Activated naive CD8-positive, alpha-beta T cell treated with anti-CD3 and anti-CD28 coated beads for 36 hours (primary cell): ENCODE data around the gene MSX1. TPM values are rescaled to one million over a fixed set of nuclear protein-coding genes. Genes with fewer than 3 reads are reported as not detected.
"Not testable (repeated sequence)": the region's sequence is repeated elsewhere in the genome, so short reads cannot be mapped to it uniquely, and the experiment has no call there.

Experiments
- DNase-seq: peaks from one replicate; pipeline ENCODE4 v3.0.0; 2021
- H3K27ac Mint-ChIP-seq: one replicate; pipeline ENCODE4 v1.8.0; 2022; ENCODE audit warnings: mild to moderate bottlenecking, moderate library complexity, mixed read lengths
- H3K27me3 Mint-ChIP-seq: one replicate; pipeline ENCODE4 v1.8.0; 2022; ENCODE audit warnings: mild to moderate bottlenecking, mixed read lengths
- H3K36me3 Mint-ChIP-seq: one replicate; pipeline ENCODE4 v1.8.0; 2021; ENCODE audit warnings: mild to moderate bottlenecking, mixed read lengths
- H3K4me1 Mint-ChIP-seq: one replicate; pipeline ENCODE4 v1.8.0; 2021; ENCODE audit warnings: mixed read lengths
- H3K4me3 Mint-ChIP-seq: one replicate; pipeline ENCODE4 v1.8.0; 2022; ENCODE audit warnings: mild to moderate bottlenecking, moderate library complexity, mixed read lengths
- H3K9me3 Mint-ChIP-seq: one replicate; pipeline ENCODE4 v1.8.0; 2022; ENCODE audit warnings: mixed read lengths
- total RNA-seq, 2 experiments: library from RNA; stranded (reverse); gene quantifications; one replicate each; pipeline ENCODE4 v1.2.3, GENCODE V29; 2021

Gene MSX1
- total RNA-seq = under 1 TPM; 0.10 to 0.14 TPM

DNA sequence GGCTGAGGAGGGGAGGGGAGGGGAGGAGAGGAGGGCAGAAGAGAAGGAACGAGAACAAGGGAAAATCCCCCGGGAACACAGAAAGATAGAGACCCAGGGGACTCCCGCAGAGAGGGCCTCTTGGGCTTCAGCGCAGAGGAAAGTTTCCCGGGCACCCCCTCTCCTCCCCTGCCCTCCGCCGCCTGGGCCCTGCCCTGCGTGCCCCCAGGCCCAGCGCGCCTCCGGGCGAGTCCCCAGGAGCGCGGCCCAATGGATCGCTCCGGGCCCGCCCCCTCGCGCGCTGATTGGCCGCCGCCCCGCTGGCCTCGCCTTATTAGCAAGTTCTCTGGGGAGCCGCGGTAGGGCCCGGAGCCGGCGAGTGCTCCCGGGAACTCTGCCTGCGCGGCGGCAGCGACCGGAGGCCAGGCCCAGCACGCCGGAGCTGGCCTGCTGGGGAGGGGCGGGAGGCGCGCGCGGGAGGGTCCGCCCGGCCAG lies at the start of gene MSX1:
MSX1 (plus strand) TSS at position 341 of the 474 bp plus-strand sequence. CDS start 235 bp downstream, outside the sequence.
- peaks cover 4% of the 10 kb centered on the region for H3K9me3 Mint-ChIP-seq
- peaks cover 90% of the 10 kb centered on the region for H3K27me3 Mint-ChIP-seq
- peak; percentile 70 for DNase-seq
- H3K36me3 Mint-ChIP-seq = peaks cover 2% of the 10 kb centered on the region
- peaks cover 36% of the 10 kb centered on the region for H3K4me1 Mint-ChIP-seq
- no peak within 1 kb of the TSS for H3K27ac Mint-ChIP-seq
- H3K4me3 Mint-ChIP-seq = peak within 1 kb of the TSS; percentile 65

DNA sequence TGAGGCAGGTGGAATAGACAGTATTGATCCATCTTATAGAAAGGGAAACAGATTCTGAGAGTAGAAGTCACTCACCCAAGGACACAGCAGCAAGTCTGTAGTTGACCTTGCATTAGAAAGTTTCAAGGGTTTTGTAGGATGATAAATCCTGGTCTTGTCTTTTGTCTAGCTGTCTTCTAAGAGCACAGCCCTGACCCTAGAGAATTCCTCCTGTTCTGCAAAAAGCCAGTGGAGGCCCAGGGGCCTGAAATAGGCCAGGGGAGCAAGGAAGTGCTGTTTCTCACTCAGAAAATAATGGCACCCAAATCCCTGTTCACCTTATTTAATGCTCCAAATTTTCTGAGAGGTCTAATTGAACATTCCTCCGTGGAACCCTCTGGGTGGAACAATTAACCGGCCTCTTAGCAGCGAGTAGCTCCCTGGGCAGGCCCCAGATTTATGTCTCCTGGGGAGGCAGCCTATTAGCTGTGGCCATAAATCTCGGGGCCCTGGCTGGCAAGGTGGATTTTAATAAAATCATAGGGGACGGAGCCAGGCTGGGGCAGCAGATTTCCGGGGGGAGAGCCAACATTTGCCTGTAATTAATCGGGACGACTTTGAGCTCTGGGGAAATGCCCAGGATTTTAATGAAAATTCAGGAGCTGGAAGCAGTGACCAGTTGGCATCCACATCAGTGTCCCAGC lies 49.2 kb upstream of the MSX1 start:
- Mint-ChIP-seq H3K4me3 (no peak overlapping the region), H3K36me3 (peaks cover 3% of the 10 kb centered on the region), H3K4me1 (no peaks in the 10 kb centered on the region), H3K27ac (no peak overlapping the region), H3K27me3 (peaks cover 24% of the 10 kb centered on the region), H3K9me3 (peaks cover 5% of the 10 kb centered on the region)
- no peak for DNase-seq

DNA sequence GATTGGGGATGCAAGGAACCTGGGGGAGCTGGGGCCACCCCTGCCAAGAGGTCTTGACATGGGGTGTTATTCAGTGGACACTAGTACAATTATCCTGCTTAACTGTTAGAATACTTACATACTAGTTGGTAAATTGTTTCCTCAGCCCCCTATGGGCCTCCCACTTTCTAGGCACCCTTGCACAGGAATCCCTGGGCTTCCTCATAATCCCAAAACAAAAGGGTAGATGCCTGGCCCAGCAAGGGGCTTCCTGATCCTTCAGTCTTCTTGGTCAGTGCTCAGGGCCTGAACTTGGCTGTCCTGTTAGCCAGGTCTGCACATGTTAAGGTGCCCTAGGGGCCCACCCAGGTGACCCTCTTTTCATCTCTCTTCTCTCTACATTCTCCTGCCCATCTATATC lies 48.7 kb upstream of the MSX1 start:
- Mint-ChIP-seq H3K36me3 (peaks cover 3% of the 10 kb centered on the region), H3K4me1 (no peaks in the 10 kb centered on the region), H3K27ac (no peak overlapping the region), H3K27me3 (peaks cover 25% of the 10 kb centered on the region), H3K9me3 (peaks cover 6% of the 10 kb centered on the region), H3K4me3 (no peak overlapping the region)
- DNase-seq = no peak

GRCh38 chr4:4812145-4812794 lies 47.2 kb upstream of the MSX1 start:
- H3K4me3 Mint-ChIP-seq = no peak overlapping the region
- H3K27ac Mint-ChIP-seq = no peak overlapping the region
- H3K4me1 Mint-ChIP-seq = no peaks in the 10 kb centered on the region
- H3K27me3 Mint-ChIP-seq = peaks cover 29% of the 10 kb centered on the region
- peaks cover 3% of the 10 kb centered on the region for H3K36me3 Mint-ChIP-seq
- no peak for DNase-seq
- peaks cover 13% of the 10 kb centered on the region for H3K9me3 Mint-ChIP-seq

DNA sequence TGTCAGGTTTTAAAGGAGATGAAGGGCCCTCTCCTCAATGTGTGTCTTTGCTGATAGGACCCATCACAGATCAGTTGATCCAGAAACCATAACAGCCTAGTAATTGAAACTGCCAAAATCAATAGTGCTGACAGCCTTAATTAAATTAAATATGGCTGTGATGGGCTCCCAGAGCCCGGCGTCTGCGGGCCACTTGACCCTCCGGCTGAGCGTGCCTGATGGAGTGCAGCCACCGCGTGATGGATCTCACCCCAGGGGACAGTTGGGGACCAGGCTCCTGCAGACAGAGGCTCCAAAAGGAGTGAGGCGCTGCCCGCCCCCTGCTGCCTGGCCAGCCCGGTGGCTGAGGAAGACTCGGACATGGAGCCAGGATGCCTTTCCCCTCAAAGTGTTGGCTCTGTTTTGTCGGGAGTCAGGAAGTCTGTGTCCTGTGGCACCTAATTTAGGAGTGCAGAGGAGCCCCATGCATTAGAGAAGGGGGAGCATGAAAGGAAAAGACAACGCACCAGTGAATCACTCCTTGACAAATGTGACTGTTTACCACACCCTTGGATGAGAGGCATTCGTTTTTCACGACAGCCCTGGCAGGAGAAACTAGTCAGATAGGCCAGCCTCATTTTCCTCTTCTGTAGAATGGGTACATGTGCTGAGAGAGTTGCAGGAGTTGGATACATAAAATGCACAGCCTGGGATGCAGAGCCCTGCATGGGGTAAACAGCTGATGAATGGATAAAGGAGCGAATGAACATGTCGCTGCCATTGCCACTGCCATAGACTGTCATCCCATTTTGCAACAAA lies 40.9 kb upstream of the MSX1 start:
- no peak overlapping the region for H3K4me3 Mint-ChIP-seq
- H3K27ac Mint-ChIP-seq = no peak overlapping the region
- no peaks in the 10 kb centered on the region for H3K36me3 Mint-ChIP-seq
- H3K9me3 Mint-ChIP-seq = peaks cover 23% of the 10 kb centered on the region
- no peaks in the 10 kb centered on the region for H3K4me1 Mint-ChIP-seq
- H3K27me3 Mint-ChIP-seq = peaks cover 19% of the 10 kb centered on the region
- no peak for DNase-seq

GRCh38 chr4:4819213-4819606 lies 40.3 kb upstream of the MSX1 start:
- Mint-ChIP-seq H3K4me3 (no peak overlapping the region), H3K9me3 (peaks cover 23% of the 10 kb centered on the region), H3K27me3 (peaks cover 18% of the 10 kb centered on the region), H3K36me3 (no peaks in the 10 kb centered on the region), H3K27ac (no peak overlapping the region), H3K4me1 (no peaks in the 10 kb centered on the region)
- DNase-seq = no peak

GRCh38 chr4:4820261-4820660 lies 39.2 kb upstream of the MSX1 start:
- no peak overlapping the region for H3K4me3 Mint-ChIP-seq
- H3K27ac Mint-ChIP-seq = no peak overlapping the region
- peaks cover 25% of the 10 kb centered on the region for H3K9me3 Mint-ChIP-seq
- no peaks in the 10 kb centered on the region for H3K4me1 Mint-ChIP-seq
- peaks cover 9% of the 10 kb centered on the region for H3K27me3 Mint-ChIP-seq
- H3K36me3 Mint-ChIP-seq = no peaks in the 10 kb centered on the region
- no peak for DNase-seq

- Mint-ChIP-seq H3K4me1 (no peaks in the 10 kb centered on the region), H3K36me3 (no peaks in the 10 kb centered on the region), H3K4me3 (no peak overlapping the region), H3K27ac (no peak overlapping the region), H3K27me3 (peaks cover 8% of the 10 kb centered on the region), H3K9me3 (peaks cover 25% of the 10 kb centered on the region)
- no peak for DNase-seq
Measured at GRCh38 chr4:4820739-4821138, 38.7 kb upstream of the MSX1 start.

DNA sequence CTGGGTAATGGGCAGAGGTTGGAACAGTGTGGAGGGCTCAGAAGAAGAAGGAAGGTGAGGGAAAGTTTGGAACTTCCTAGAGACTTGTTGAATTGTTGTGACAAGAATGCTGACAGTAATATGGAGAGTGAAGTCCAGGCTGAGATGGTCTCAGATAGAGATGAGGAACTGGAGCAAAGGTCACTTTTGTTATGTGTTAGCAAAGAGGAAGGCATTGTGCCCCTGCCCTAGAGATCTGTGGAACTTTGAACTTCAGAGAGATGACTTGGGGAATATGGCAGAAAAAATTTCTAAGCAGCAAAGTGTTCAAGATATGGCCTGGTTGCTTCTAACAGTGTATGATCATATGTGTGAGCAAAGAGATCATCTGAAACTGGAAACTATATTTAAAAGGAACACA lies 37.9 kb upstream of the MSX1 start:
- H3K27ac Mint-ChIP-seq = no peak overlapping the region
- H3K4me3 Mint-ChIP-seq = no peak overlapping the region
- H3K4me1 Mint-ChIP-seq = no peaks in the 10 kb centered on the region
- no peak for DNase-seq
- no peaks in the 10 kb centered on the region for H3K36me3 Mint-ChIP-seq
- H3K27me3 Mint-ChIP-seq = peaks cover 8% of the 10 kb centered on the region
- H3K9me3 Mint-ChIP-seq = peaks cover 26% of the 10 kb centered on the region

- H3K4me1 Mint-ChIP-seq, DNase-seq, H3K36me3 Mint-ChIP-seq, H3K27ac Mint-ChIP-seq, H3K27me3 Mint-ChIP-seq, H3K4me3 Mint-ChIP-seq: not testable (repeated sequence)
- peaks cover 20% of the 10 kb centered on the region for H3K9me3 Mint-ChIP-seq
Measured at GRCh38 chr4:4822286-4822685, 37.2 kb upstream of the MSX1 start.

DNA sequence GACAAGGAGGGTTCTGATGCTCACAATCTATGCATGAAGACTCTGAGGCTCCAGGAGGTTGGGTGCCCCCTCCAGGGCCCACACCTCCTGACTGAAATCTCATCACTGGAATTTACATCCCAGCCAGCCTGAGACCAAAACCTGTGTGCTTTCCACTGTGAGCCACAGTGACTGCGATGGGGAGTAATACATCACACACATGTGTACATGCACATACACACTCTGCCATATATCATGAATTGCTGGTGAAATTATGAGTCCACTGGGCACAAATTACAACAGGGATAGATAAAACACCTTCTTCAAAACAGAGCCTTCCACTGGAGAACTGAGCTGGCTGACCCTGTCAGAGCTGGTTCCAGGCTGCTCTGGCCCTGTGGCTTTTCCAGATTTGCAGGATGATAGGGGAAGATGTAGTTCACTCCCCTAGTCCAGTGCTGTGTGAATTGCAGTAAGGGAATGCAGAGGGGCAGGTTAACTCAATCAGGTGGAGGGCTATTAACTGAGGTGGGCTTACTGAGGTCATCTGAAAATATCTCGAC lies 35.8 kb upstream of the MSX1 start:
- Mint-ChIP-seq H3K4me1 (no peaks in the 10 kb centered on the region), H3K27ac (no peak overlapping the region), H3K4me3 (no peak overlapping the region), H3K36me3 (no peaks in the 10 kb centered on the region), H3K9me3 (peaks cover 17% of the 10 kb centered on the region), H3K27me3 (peaks cover 3% of the 10 kb centered on the region)
- no peak for DNase-seq

DNA sequence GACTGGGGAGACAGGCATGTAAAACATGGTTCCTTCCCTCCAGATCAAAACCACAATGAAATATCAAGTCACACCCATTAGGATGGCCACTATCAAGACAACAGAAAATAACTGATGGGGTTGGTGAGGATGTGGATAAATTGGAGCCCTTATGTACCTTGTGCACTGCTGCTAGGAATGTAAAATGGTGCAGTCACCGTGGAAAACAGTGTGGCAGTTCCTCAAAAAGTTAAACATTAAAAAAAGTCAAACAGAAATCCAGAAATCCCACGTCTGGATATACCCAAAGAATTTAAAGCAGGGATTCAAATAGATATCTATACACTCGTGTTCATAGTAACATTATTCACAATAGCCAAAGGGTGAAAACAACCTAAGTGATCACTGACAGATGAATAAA lies 35.2 kb upstream of the MSX1 start:
- no peak overlapping the region for H3K4me3 Mint-ChIP-seq
- no peak for DNase-seq
- H3K27ac Mint-ChIP-seq = no peak overlapping the region
- H3K4me1 Mint-ChIP-seq = no peaks in the 10 kb centered on the region
- H3K27me3 Mint-ChIP-seq = peaks cover 3% of the 10 kb centered on the region
- H3K36me3 Mint-ChIP-seq = no peaks in the 10 kb centered on the region
- peaks cover 17% of the 10 kb centered on the region for H3K9me3 Mint-ChIP-seq

- H3K27me3 Mint-ChIP-seq = peaks cover 5% of the 10 kb centered on the region
- no peaks in the 10 kb centered on the region for H3K4me1 Mint-ChIP-seq
- H3K4me3 Mint-ChIP-seq = no peak overlapping the region
- no peaks in the 10 kb centered on the region for H3K36me3 Mint-ChIP-seq
- no peak for DNase-seq
- H3K27ac Mint-ChIP-seq = no peak overlapping the region
- peaks cover 16% of the 10 kb centered on the region for H3K9me3 Mint-ChIP-seq
Measured at GRCh38 chr4:4825431-4825830, 34.0 kb upstream of the MSX1 start.

GRCh38 chr4:4829837-4830236 lies 29.6 kb upstream of the MSX1 start:
- DNase-seq = no peak
- no peaks in the 10 kb centered on the region for H3K36me3 Mint-ChIP-seq
- peaks cover 15% of the 10 kb centered on the region for H3K9me3 Mint-ChIP-seq
- no peak overlapping the region for H3K27ac Mint-ChIP-seq
- peaks cover 5% of the 10 kb centered on the region for H3K27me3 Mint-ChIP-seq
- no peak overlapping the region for H3K4me3 Mint-ChIP-seq
- H3K4me1 Mint-ChIP-seq = no peaks in the 10 kb centered on the region

- Mint-ChIP-seq H3K27ac (no peak overlapping the region), H3K4me3 (no peak overlapping the region), H3K9me3 (peaks cover 15% of the 10 kb centered on the region), H3K36me3 (no peaks in the 10 kb centered on the region), H3K4me1 (no peaks in the 10 kb centered on the region), H3K27me3 (peaks cover 5% of the 10 kb centered on the region)
- DNase-seq = no peak
Measured at GRCh38 chr4:4831266-4831665, 28.2 kb upstream of the MSX1 start.
